Measurements from ENCODE around the gene CDH23.

GRCh38 chr10:71698737-71699136 lies 302.0 kb downstream of the CDH23 start:
- TF ChIP-seq TAF1 (IDR thresholded peaks at IDR 0.05; ENCODE audit: borderline replicate concordance, insufficient read depth, low read length) (no peak), POLR2AphosphoS5 (IDR thresholded peaks at IDR 0.05; ENCODE audit: low read depth, low read length) (no peak)
